Stimulated activated effector memory CD8-positive, alpha-beta T cell treated with anti-CD3 and anti-CD28 coated beads, Interleukin-12 subunit alpha, Interleukin-12 subunit beta, amount 100 ng/mL, for 72 hours (primary cell): ENCODE results near the gene PLP1.
"Not testable (repeated sequence)": the region's sequence is repeated elsewhere in the genome, so short reads cannot be mapped to it uniquely, and the experiment has no call there.

Source experiments
- ATAC-seq: fragments of 150-1000 bp; cut with Tn5 transposase; 2 replicates; pipeline ENCODE4 v1.10.0; 2021
- DNase-seq, 2 donors: peaks; one replicate each; pipeline ENCODE4 v3.0.0; 2021 to 2022; ENCODE audit warnings: low spot score in 2 of 2
- H3K27ac Mint-ChIP-seq: one replicate; pipeline ENCODE4 v1.8.0; 2022; ENCODE audit warnings: mild to moderate bottlenecking, mixed read lengths
- H3K36me3 Mint-ChIP-seq: one replicate; pipeline ENCODE4 v1.8.0; 2022; ENCODE audit warnings: mild to moderate bottlenecking, mixed read lengths
- H3K4me1 Mint-ChIP-seq: one replicate; pipeline ENCODE4 v1.8.0; 2022; ENCODE audit warnings: mixed read lengths
- H3K4me3 Mint-ChIP-seq: one replicate; pipeline ENCODE4 v1.8.0; 2022; ENCODE audit warnings: mild to moderate bottlenecking, mixed read lengths
- H3K9me3 Mint-ChIP-seq: one replicate; pipeline ENCODE4 v1.8.0; 2022; ENCODE audit warnings: mixed read lengths

Gene PLP1

DNA sequence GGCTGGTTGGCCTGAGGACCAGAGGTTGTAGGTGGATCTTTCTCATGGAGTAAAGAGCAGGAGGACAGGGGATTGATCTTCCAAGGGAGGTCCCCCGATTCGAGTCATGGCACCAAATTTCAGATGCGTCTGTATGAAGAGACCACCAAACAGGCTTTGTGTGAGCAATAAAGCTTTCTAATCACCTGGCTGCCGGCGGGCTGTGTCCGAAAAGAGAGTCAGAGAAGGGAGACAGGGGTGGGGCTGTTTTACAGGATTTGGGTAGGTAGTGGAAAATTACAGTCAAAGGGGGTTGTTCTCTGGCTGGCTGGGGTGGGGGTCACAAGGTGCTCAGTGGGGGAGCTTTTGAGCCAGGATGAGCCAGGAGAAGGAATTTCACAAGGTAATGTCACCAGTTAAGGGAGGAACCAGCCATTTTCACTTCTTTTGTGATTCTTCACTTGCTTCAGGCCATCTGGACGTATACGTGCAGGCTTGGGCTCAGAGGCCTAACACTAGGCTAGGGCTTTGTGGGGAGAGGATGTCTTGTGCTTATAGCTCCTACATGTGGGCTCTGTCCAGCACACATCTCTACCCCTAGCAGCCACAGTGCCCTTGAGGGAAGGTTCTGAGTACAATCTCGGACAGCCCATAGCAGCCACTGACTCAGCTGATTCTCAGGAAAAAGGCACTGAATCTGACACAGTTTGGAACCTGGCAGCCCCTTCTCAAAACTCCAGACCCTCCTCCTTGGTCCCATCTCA is 9.7 kb upstream of the PLP1 start:
- H3K27ac Mint-ChIP-seq, H3K4me1 Mint-ChIP-seq, ATAC-seq, DNase-seq, H3K9me3 Mint-ChIP-seq, H3K4me3 Mint-ChIP-seq, H3K36me3 Mint-ChIP-seq: not testable (repeated sequence)

DNA sequence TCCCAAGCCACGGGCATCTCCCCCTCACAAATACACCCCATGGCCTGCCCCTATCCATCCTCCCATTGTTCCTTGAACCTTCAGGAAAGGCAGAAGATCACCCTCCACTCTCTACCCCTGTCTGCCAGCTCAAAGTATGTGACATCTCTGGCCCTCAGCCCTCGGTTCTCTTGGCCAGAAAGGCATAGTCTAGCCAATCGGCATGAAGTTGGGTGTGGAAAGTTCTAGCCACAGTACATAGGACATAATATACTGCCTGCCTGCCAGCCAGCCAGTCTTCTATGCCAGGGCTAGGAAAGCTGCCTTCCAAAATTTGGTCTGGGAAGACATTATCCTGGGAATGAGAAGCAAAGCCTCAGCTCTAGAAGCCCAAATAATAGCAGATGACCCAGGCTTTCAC is 3.2 kb upstream of the PLP1 start:
- Mint-ChIP-seq H3K36me3 (no peaks in the 10 kb centered on the region), H3K4me3 (no peak overlapping the region), H3K9me3 (no peaks in the 10 kb centered on the region), H3K4me1 (no peaks in the 10 kb centered on the region), H3K27ac (no peak overlapping the region)
- no peak for DNase-seq
- no peak for ATAC-seq

DNA sequence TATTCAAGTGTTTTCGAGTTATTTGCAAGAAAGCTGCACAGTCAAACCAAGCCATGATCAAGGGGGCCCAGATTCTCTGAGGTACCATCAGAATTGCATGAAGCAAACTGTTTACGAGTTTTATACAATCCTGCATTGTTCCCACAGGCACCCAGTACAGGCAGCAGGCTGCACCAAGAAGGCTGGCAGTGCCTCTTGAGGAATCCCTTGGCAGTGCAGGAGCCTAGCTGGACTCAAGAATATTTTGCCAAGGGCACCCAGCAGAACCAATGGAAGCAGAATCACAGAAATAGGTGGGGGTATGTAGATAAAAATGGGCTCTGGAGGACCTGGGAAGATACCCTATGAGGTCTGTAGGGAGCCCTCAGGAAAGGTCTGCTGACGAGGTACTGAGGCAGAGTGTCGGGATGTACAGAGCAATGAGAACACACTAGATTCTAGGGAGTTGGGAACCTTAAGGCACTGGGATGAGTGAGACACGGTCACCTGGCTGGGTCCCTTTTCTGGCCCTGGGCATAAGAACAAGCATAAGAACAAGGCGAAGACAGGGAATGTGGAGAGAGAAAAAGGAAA is 2.5 kb upstream of the PLP1 start:
- ATAC-seq (no peak), DNase-seq (no peak)
- no peaks in the 10 kb centered on the region for H3K36me3 Mint-ChIP-seq
- H3K4me1 Mint-ChIP-seq: no peaks in the 10 kb centered on the region
- no peaks in the 10 kb centered on the region for H3K9me3 Mint-ChIP-seq
- no peak overlapping the region for H3K27ac Mint-ChIP-seq
- no peak overlapping the region for H3K4me3 Mint-ChIP-seq

DNA sequence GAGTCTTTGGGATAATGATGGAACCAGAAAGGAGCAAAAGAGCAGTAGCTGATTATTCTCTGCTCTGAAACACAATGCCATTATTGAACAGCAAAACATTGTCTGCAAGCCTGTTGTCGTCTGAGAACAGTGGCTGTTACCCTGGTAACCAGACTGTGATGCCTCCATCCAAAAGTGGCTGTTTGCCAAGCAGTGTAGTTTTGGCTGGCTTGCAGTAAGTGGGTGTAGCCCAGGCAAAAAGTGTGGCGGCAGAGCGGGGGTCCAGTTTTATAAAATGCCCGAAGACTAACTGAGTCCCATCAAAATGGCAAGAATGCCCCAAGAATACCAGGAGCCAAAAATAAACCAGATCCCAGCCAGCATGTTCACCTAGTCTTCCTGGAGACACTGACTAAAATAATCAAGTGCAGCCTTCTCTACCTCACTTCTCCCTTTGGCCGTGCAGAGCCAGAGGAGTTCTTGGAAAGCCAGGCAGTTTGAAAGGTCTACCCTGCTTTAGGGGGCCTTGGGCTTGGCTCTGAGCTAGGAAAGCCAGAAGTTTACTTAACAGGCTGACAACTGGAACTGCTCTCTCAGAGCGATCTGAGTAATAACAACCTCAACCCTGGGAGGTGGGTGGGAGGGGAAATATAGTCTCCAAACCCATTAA is 2.6 kb downstream of the PLP1 start:
- Mint-ChIP-seq H3K27ac (no peak overlapping the region), H3K9me3 (no peaks in the 10 kb centered on the region), H3K4me1 (no peaks in the 10 kb centered on the region), H3K36me3 (no peaks in the 10 kb centered on the region), H3K4me3 (no peak overlapping the region)
- no peak for DNase-seq
- no peak for ATAC-seq

DNA sequence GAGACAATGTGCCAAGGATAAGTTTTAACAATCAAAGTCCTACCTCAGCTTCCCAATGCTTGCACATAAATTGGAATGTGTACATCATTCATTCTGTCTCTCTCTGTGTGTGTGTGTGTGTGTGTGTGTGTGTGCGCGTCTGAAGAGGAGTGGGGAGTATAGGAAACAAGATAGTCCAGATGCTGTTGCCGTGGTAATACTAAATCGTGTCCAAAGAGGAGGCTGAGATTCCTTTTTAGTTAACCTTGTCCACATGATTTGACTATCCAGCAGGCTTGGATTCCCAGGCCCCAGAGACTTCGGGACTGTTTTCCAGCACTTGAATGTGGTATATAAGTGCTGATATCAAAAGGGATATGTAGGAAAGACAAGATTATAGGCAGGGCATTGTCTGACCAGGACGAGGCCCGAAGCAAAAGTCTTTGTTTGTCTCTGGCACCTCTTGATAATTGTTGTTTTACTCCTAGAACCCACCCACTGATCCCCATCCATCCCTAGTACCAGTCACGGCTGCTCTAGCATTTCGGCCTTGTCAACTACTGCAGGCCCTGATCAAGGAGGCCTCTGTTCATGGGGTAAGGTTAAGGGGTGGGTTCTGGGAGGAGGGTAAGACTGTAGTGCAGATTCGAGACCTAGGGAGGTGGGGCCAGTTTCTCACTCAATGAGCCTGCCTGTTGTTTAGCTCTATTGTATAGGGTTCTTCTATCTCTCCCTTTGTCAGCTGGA is 3.9 kb downstream of the PLP1 start:
- no peak overlapping the region for H3K27ac Mint-ChIP-seq
- H3K4me3 Mint-ChIP-seq: no peak overlapping the region
- H3K4me1 Mint-ChIP-seq: no peaks in the 10 kb centered on the region
- DNase-seq (no peak), ATAC-seq (no peak)
- no peaks in the 10 kb centered on the region for H3K36me3 Mint-ChIP-seq
- H3K9me3 Mint-ChIP-seq: no peaks in the 10 kb centered on the region

DNA sequence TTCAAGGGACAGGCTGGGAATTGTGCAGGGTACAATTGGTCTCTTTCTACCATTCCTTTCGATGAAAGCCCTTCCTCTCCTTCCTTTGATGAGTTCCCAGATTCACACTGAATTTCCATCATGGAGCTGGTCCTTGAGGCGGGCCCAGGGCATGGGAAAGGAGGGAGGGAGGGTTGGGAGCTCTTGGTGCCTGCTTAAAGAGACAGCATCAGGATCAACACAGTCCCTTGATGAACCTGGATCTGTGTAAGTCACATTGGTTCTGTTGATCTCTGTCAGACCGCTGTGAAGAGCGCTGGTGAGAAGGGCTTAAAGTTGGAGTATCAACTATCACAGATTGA is 4.4 kb downstream of the PLP1 start:
- no peak overlapping the region for H3K4me3 Mint-ChIP-seq
- H3K9me3 Mint-ChIP-seq: no peaks in the 10 kb centered on the region
- H3K4me1 Mint-ChIP-seq: no peaks in the 10 kb centered on the region
- H3K36me3 Mint-ChIP-seq: no peaks in the 10 kb centered on the region
- H3K27ac Mint-ChIP-seq: no peak overlapping the region
- DNase-seq (no peak), ATAC-seq (no peak)

DNA sequence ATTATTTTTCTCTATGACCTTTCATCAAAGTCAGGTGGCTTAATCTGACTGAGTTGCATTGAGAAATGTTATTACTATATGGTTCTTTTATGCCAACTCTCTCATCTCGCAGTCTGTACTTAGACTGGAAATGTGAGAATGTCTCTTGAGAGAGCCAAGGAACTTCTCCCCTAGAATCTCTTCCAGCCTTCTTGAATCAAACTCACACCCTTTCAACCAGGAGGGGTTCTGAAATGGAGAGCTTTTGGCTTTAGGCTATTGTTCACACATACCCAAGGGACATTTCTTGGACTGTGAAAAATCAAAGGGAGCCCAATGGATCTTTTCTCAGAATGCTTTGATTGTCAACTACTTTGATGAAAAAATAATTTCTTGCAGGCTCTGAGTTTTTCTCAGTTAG is 5.1 kb downstream of the PLP1 start:
- H3K36me3 Mint-ChIP-seq: no peaks in the 10 kb centered on the region
- no peaks in the 10 kb centered on the region for H3K4me1 Mint-ChIP-seq
- H3K4me3 Mint-ChIP-seq: no peak overlapping the region
- H3K9me3 Mint-ChIP-seq: no peaks in the 10 kb centered on the region
- DNase-seq (no peak), ATAC-seq (no peak)
- H3K27ac Mint-ChIP-seq: no peak overlapping the region

DNA sequence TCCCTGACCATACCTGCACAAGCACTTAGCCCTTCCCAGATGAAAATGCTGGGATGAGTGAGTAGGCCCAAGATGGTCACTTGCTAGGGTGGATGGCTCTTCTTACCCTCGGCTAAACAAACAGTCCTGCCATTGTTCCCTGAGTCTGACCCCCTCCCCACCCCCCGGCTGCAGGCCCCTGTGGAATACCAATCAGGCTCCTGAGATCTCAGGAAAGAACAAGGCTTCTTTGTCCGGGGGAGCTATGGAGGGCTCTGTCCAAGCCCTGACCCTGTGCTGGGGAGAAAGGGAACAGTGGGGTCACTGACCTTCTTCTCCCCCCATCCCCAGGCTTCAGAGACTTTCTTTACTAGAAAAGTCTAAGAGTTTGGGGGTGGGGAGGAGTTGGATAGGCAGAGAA is 6.0 kb downstream of the PLP1 start:
- no peaks in the 10 kb centered on the region for H3K9me3 Mint-ChIP-seq
- no peak for ATAC-seq
- no peak overlapping the region for H3K27ac Mint-ChIP-seq
- H3K36me3 Mint-ChIP-seq: no peaks in the 10 kb centered on the region
- no peaks in the 10 kb centered on the region for H3K4me1 Mint-ChIP-seq
- H3K4me3 Mint-ChIP-seq: no peak overlapping the region
- no peak for DNase-seq

DNA sequence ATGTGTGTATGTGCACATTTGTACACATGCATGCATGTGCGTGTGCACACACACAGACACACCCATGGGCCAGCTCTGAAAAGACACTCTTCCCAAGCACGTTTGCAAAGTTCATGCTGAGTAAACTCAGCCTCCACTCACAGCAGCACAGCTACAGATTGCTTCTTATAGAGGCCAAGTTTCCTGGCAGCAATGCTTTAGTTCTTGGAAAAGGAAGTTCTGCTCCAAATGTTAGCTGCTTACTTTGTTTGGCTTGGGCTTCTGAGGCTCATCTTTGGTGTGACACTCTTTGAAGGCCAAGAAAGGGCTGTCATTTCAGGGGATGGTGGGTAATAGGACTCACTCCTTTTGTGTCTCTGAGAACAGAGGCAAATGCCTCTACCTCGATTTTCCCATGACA is 6.6 kb downstream of the PLP1 start:
- ATAC-seq (no peak), DNase-seq (no peak)
- H3K27ac Mint-ChIP-seq: no peak overlapping the region

DNA sequence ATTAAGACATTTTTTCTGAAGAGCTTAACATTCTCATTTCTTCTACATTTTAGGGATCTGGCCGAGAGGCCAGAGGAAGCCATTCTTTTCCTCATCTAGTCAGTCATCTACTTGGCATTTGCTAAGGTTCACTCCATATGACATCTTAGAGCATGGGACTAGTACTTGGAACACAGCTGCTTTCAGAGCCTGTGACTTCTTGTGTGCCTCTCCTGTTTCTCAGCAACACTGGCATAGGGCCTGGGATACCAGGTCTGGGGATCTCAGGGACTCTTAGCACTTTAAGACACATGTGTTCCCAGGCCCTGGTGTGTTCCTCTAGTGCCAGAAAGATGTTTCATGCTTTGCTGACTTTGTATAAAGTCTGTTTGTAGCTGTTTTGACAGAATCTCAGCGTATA is 7.3 kb downstream of the PLP1 start:
- DNase-seq (no peak), ATAC-seq (no peak)
- no peak overlapping the region for H3K4me3 Mint-ChIP-seq
- no peaks in the 10 kb centered on the region for H3K4me1 Mint-ChIP-seq
- no peaks in the 10 kb centered on the region for H3K36me3 Mint-ChIP-seq
- H3K9me3 Mint-ChIP-seq: no peaks in the 10 kb centered on the region
- H3K27ac Mint-ChIP-seq: no peak overlapping the region

More for the DNA sequence above, 6.6 kb downstream of the PLP1 start:
- Mint-ChIP-seq H3K4me3 (no peak overlapping the region), H3K4me1 (no peaks in the 10 kb centered on the region), H3K9me3 (no peaks in the 10 kb centered on the region), H3K36me3 (no peaks in the 10 kb centered on the region)

DNA sequence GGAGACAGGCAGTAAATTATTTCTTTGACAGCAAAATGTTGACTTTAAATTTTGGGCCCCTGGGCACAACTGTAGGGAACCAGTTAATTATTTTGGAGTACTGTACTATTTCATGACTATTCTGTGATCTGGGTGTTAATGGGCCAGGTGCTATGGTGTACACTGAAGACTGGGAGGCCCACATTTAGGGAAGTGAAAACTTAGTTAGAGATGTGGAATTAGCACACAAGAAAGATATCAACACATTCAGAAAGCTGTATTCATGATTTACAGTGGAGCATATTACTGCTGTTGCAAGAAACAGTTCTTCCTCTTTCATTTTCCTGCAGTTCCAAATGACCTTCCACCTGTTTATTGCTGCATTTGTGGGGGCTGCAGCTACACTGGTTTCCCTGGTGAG is 12.4 kb downstream of the PLP1 start:
- H3K4me3 Mint-ChIP-seq: no peak overlapping the region
- no peaks in the 10 kb centered on the region for H3K9me3 Mint-ChIP-seq
- no peaks in the 10 kb centered on the region for H3K4me1 Mint-ChIP-seq
- DNase-seq (no peak), ATAC-seq (no peak)
- H3K27ac Mint-ChIP-seq: no peak overlapping the region
- H3K36me3 Mint-ChIP-seq: no peaks in the 10 kb centered on the region

DNA sequence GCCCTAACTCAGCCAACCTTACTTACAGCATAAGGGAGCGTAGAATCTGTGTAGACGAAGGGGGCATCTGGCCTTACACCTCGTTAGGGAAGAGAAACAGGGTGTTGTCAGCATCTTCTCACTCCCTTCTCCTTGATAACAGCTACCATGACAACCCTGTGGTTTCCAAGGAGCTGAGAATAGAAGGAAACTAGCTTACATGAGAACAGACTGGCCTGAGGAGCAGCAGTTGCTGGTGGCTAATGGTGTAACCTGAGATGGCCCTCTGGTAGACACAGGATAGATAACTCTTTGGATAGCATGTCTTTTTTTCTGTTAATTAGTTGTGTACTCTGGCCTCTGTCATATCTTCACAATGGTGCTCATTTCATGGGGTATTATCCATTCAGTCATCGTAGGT is 14.6 kb downstream of the PLP1 start:
- Mint-ChIP-seq H3K4me3 (no peak overlapping the region), H3K9me3 (no peaks in the 10 kb centered on the region), H3K36me3 (no peaks in the 10 kb centered on the region), H3K4me1 (no peaks in the 10 kb centered on the region), H3K27ac (no peak overlapping the region)
- ATAC-seq: no peak
- no peak for DNase-seq

DNA sequence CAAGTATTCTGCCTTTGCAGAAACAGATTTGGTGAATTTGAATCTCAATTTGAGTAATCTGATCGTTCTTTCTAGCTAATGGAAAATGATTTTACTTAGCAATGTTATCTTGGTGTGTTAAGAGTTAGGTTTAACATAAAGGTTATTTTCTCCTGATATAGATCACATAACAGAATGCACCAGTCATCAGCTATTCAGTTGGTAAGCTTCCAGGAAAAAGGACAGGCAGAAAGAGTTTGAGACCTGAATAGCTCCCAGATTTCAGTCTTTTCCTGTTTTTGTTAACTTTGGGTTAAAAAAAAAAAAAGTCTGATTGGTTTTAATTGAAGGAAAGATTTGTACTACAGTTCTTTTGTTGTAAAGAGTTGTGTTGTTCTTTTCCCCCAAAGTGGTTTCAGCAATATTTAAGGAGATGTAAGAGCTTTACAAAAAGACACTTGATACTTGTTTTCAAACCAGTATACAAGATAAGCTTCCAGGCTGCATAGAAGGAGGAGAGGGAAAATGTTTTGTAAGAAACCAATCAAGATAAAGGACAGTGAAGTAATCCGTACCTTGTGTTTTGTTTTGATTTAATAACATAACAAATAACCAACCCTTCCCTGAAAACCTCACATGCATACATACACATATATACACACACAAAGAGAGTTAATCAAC is 15.3 kb downstream of the PLP1 start:
- DNase-seq (no peak), ATAC-seq (no peak)
- no peaks in the 10 kb centered on the region for H3K9me3 Mint-ChIP-seq
- H3K4me3 Mint-ChIP-seq: no peak overlapping the region
- no peaks in the 10 kb centered on the region for H3K36me3 Mint-ChIP-seq
- H3K27ac Mint-ChIP-seq: no peak overlapping the region
- H3K4me1 Mint-ChIP-seq: no peaks in the 10 kb centered on the region

DNA sequence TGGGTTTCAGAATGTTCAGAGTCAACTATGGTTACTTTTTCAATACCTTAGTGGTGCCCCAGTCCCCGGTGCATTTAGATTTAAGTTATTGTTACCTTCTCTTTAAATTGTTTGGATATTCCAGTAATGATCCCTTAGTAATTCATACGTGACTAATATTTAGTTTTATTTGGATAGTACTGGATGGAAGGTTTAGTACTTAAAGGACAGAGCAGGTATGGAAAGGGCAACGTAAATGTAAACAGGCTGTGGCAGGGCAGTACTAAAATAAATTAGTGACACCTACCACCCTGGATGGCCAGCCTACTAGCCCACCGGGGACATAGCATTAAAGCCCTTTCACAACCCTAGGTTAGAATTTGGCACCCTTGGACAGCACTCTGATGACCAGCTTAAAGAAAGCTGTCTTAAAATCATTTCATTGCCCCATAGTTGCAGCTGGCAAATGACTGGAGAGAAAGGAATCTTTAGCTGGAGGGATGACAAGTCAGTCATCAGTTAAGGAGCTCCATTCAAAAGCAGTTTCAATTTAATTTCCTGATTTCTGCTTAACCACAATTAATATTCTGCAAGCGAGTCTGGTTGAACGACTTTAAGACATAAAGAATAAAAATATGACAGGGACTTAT is 16.4 kb downstream of the PLP1 start:
- ATAC-seq: no peak
- Mint-ChIP-seq H3K27ac (no peak overlapping the region), H3K36me3 (no peaks in the 10 kb centered on the region), H3K4me3 (no peak overlapping the region), H3K9me3 (no peaks in the 10 kb centered on the region), H3K4me1 (no peaks in the 10 kb centered on the region)
- DNase-seq: no peak

DNA sequence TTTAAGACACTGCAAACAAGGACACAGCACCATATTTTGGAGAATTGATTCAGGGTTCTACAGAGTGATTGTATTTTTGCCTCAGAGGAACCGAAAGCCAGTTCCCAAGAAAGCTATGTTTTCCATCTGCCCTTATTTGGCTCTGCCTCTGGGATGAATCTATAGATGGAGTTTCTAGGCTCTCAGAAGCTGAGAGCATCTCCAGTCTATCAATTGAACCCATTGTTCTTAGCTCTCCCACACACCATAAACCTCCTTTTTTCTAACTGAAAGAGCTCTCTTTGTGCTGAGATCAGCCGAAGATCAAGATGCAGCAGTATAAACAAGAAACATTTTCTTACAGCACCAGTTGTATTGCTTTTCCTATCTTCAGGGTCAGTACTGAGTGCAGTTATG is 16.9 kb downstream of the PLP1 start:
- DNase-seq (no peak), ATAC-seq (no peak)
- Mint-ChIP-seq H3K4me3 (no peak overlapping the region), H3K27ac (no peak overlapping the region), H3K36me3 (no peaks in the 10 kb centered on the region), H3K9me3 (no peaks in the 10 kb centered on the region), H3K4me1 (no peaks in the 10 kb centered on the region)
